Gastroesophageal sphincter (tissue), 4 donors: Measurements from ENCODE around the gene FN3K. TPM values are rescaled to one million over a fixed set of nuclear protein-coding genes. Genes with fewer than 3 reads are reported as not detected.

Source experiments
- ATAC-seq: fragments of 150-250 bp; one replicate; pipeline ENCODE4 v1.9.1; 2016; ENCODE audit warnings: mild to moderate bottlenecking, moderate library complexity
- H3K27ac ChIP-seq, 4 donors: fragments of 200-600 bp; sonication (generic) in 3 of 4; 1 replicate in 3 of 4; 2 replicates in 1 of 4; pipeline ENCODE4 v1.5.1; 2016 to 2019
- H3K27me3 ChIP-seq: fragments of 200-600 bp; sonication (generic); one replicate; pipeline ENCODE4 v1.5.1; 2019
- H3K36me3 ChIP-seq, 2 donors: fragments of 200-600 bp; sonication (generic); one replicate each; pipeline ENCODE4 v1.5.1; 2019; ENCODE audit warnings: control low read depth in 1 of 2
- H3K4me1 ChIP-seq, 3 donors: fragments of 200-600 bp; sonication (generic); 1 replicate in 2 of 3; 2 replicates in 1 of 3; pipeline ENCODE4 v1.5.1; 2016 to 2019; ENCODE audit warnings: control low read depth in 2 of 3
- H3K4me3 ChIP-seq, 2 donors: fragments of 200-600 bp; sonication (generic); one replicate each; pipeline ENCODE4 v1.5.1; 2019; ENCODE audit warnings: mild to moderate bottlenecking in 1 of 2, moderate library complexity in 1 of 2
- H3K9me3 ChIP-seq, 3 donors: fragments of 200-600 bp; sonication (generic); one replicate each; pipeline ENCODE4 v1.5.1; 2017 to 2019; ENCODE audit warnings: control low read depth in 2 of 3
- EP300 ChIP-seq: sonication (generic); formaldehyde crosslinking; IDR thresholded peaks from one replicate; pipeline ENCODE4 v1.6.1; 2017; ENCODE audit warnings: antibody characterized with exemption, mild to moderate bottlenecking
- POLR2A ChIP-seq, 2 donors: fragments of 450-650 bp; IDR thresholded peaks; one replicate each; pipeline ENCODE4 v1.6.1; 2017; ENCODE audit warnings: antibody characterized with exemption in 2 of 2, mild to moderate bottlenecking in 2 of 2, moderate library complexity in 1 of 2
- POLR2AphosphoS5 ChIP-seq: sonication (generic); formaldehyde crosslinking; IDR thresholded peaks from one replicate; pipeline ENCODE4 v1.6.1; 2017; ENCODE audit warnings: antibody characterized with exemption
- whole genome bisulfite sequencing, 2 donors: methylation state at CpG; one replicate each; pipeline ENCODE4 v1.1.5; 2018; ENCODE audit warnings: low coverage in 1 of 2; 5-methylcytosine and 5-hydroxymethylcytosine counted together
- total RNA-seq, 4 donors: library from RNA; depleted of rRNA; stranded (reverse); fragments of >200 nt; gene quantifications; one replicate each; pipeline ENCODE4 v1.1.0, GENCODE V29; 2016
- TF ChIP-seq, protein P1 (sequence below), 4 experiments: fragments of 200-600 bp in 2 of 4; fragments of 450-650 bp in 2 of 4; sonication (generic) in 1 of 4; IDR thresholded peaks; one replicate each; pipeline ENCODE4 v1.5.1; 2017 to 2019; ENCODE audit warnings: antibody characterized with exemption in 4 of 4, mild to moderate bottlenecking in 2 of 4, moderate library complexity in 2 of 4

The FN3K gene
- total RNA-seq, 4 donors from 2014 or later = 6.9 to 22.0 (median 8.6) TPM

DNA sequence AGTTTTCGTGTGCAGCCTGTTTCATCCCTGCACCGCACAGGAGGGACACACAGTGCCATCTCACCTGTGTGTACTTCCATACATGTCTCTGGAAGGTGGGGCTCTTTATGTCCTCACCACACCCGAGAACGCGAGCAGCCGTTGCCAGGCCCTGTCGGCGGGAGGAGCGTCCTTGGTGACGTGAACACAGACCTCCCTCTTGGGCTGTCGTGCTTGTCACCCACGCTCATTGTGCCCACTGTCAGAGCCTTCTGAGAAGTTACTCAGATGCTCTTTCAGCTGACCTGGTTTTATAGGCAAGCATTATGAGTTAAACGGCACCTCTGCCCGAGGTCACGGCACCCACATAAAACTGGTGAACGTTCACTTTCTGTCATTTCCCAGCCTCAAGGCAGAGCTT, 64.2 kb downstream of the FN3K start:
- Histone ChIP-seq H3K27me3 (no peaks in the 10 kb centered on the region), H3K4me3 (no peak overlapping the region), H3K36me3 (peaks cover 0 to 44% of the 10 kb centered on the region in 2 donors), H3K4me1 (peaks cover 0 to 24% (median 6%) of the 10 kb centered on the region in 3 donors), H3K9me3 (no peaks in the 10 kb centered on the region), H3K27ac (no peak overlapping the region)
- ATAC-seq = no peak
- 89 to 91% methylated on average over 3 to 8 of the region's 16 CpGs for WGBS, 2 donors
- TF ChIP-seq POLR2AphosphoS5 (no peak), POLR2A (IDR thresholded peaks at IDR 0.05) (no peak), EP300 (no peak)
- TF ChIP-seq, protein P1, sequence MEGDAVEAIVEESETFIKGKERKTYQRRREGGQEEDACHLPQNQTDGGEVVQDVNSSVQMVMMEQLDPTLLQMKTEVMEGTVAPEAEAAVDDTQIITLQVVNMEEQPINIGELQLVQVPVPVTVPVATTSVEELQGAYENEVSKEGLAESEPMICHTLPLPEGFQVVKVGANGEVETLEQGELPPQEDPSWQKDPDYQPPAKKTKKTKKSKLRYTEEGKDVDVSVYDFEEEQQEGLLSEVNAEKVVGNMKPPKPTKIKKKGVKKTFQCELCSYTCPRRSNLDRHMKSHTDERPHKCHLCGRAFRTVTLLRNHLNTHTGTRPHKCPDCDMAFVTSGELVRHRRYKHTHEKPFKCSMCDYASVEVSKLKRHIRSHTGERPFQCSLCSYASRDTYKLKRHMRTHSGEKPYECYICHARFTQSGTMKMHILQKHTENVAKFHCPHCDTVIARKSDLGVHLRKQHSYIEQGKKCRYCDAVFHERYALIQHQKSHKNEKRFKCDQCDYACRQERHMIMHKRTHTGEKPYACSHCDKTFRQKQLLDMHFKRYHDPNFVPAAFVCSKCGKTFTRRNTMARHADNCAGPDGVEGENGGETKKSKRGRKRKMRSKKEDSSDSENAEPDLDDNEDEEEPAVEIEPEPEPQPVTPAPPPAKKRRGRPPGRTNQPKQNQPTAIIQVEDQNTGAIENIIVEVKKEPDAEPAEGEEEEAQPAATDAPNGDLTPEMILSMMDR (IDR thresholded peaks at IDR 0.05) = no peak

Other genes with a start within 250 kb of the FN3K start
- gene FOXK2, start 215.9 kb upstream of the FN3K start, total RNA-seq = 10 to 100 TPM; 35.1 to 63.4 (median 52.6) TPM
- 10 to 100 TPM; 70.8 to 77.4 (median 76.4) TPM for gene WDR45B, start 87.2 kb upstream of the FN3K start, total RNA-seq
- gene RAB40B, start 36.9 kb upstream of the FN3K start, total RNA-seq = 10 to 100 TPM; 10.4 to 25.5 (median 19.2) TPM
- gene FN3KRP, start 18.9 kb upstream of the FN3K start, total RNA-seq = 10 to 100 TPM; 12.8 to 22.9 (median 18.2) TPM
- gene TBCD, start 16.4 kb downstream of the FN3K start, total RNA-seq = 10 to 100 TPM; 32.0 to 57.8 (median 47.0) TPM
- gene ZNF750, start 104.4 kb downstream of the FN3K start, total RNA-seq = 1 to 10 TPM in 2 of 4 donors, under 1 TPM in 1, not detected in 1; 0.46 to 1.6 (median 1.1) TPM